HG02623 (cell line): Measurements from ENCODE around the gene TMF1.

Source experiments
- ATAC-seq: cut with Tn5 transposase; IDR thresholded peaks from one replicate; pipeline ENCODE4 v1.9.1; 2021; ENCODE audit warnings: moderate library complexity; ENCODE audit not compliant: unreplicated experiment

The TMF1 gene

DNA sequence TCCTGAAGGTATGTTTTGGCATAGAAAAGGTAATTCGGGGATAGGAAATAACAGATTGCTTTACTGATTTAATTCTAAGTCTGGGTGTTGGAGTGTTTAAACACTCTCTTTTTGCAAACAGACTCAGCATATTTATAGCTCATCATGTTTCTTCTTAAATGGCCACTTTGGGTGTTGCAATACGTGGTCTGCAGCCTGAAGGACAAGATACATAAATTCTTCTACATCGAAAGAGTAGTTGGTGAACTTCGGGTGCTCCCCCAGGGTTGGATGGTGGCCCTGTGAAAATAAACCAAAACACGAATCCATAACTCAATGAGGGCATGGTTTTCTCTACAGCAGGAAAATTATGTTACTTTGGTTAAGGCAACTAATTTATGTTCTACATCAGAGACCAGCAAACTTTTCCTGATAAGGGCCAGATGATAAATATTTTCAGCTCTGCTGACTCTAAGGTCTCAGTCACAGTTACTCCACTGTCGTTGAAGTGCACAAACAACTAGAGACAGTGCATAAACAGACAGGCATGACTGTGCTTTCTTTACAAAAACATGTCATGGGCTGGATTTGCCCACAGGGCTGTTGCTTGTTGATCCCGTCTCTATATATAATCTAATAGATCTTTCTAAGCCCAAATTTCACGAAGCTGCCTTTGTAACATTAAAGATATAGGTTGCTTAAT lies 74.5 kb downstream of the TMF1 start:
- ATAC-seq, result no peak

DNA sequence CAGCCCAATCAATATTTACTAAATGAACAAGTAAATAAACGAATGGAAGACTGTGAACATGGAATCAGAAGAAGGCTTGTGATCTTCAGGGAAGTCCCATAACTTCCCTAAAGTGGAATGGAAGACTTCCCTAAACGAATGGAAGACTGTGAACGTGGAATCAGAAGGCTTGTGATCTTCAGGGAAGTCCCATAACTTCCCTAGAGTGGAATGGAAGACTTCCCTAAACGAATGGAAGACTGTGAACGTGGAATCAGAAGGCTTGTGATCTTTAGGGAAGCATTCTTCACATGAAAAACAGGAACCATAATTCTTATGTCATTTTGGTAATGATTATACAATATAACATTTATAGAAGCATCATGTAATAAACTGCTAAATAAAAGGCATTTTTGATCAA lies 77.4 kb downstream of the TMF1 start:
- ATAC-seq, result no peak

DNA sequence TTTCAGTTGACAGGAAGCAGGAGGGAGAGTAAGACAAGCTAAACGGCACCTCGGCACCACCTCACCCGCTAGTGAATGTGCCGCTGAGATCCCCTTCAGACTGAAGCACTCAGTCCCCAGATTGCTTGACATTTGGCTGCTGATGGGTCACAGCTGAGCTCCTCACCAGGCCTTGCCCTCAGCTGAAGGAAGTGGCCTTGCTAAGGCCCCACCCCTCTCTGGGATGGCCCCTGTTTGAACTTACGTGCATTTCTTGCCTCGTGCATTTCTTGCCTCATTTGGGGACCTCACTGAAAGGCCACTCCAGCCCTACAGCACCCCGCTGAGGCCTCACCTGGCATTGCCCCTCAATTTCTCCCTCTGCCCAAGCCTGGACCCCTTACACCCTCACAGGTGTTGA lies 78.5 kb downstream of the TMF1 start:
- ATAC-seq, result no peak

DNA sequence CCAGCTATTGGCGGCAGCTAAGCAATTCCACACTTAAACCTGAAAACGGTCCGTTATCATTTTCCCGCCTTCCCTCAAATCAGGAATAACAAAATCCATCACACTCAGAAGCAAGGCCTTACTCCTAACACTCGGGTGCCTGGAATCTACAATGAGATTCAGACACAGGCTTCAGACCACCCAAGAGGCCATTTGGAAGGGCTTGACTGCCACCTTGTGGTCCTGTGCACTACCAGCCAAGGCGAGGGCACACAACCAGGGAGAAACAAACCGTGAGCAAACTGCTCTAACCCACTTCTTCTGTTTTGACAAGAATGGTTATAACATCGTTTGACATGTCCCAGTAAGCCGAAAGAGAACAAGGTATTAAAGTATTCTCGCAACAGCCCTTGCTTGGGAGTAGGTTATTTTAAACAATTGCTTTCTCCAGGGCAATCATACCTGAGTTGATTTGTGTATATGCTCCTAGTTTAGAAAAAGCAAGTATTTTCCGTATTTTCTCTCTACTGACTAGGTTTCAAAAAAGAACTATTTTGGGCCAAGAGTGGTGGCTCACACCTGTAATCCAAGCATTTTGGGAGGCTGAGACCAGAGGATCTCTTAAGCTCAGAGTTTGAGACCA lies 79.7 kb downstream of the TMF1 start:
- ATAC-seq, result peak; percentile 68
